GM18526 (cell line): ENCODE results near the gene PTPRR.

ENCODE experiments used
- POLR2A ChIP-seq: IDR thresholded peaks from 3 replicates; pipeline ENCODE4 v1.6.1; 2011; ENCODE audit not compliant: insufficient read length; ENCODE audit errors: extremely low read depth

PTPRR gene

GRCh38 chr12:70645494-70646317, 274.8 kb downstream of the PTPRR start:
- TF ChIP-seq POLR2A, result no peak

- no peak for TF ChIP-seq POLR2A
These were observed 275.7 kb downstream of the PTPRR start for GRCh38 chr12:70644861-70645260.

- TF ChIP-seq POLR2A, result no peak
These were observed 276.6 kb downstream of the PTPRR start for GRCh38 chr12:70643939-70644338.

- no peak for TF ChIP-seq POLR2A
These were observed 278.8 kb downstream of the PTPRR start for GRCh38 chr12:70641691-70642090.

GRCh38 chr12:70640901-70641300, 279.6 kb downstream of the PTPRR start:
- TF ChIP-seq POLR2A, result no peak

- no peak for TF ChIP-seq POLR2A
These were observed 281.0 kb downstream of the PTPRR start for GRCh38 chr12:70639535-70639934.

GRCh38 chr12:70638639-70639360, 281.7 kb downstream of the PTPRR start:
- no peak for TF ChIP-seq POLR2A

- TF ChIP-seq POLR2A, result no peak
These were observed 283.0 kb downstream of the PTPRR start, which contains the start of gene PTPRB for GRCh38 chr12:70637303-70638085. Gene PTPRB (minus strand): TSS chr12:70637429. CDS start chr12:70637395, 34 bp downstream.

- TF ChIP-seq POLR2A, result no peak
These were observed 284.8 kb downstream of the PTPRR start for GRCh38 chr12:70635755-70636154.

- no peak for TF ChIP-seq POLR2A
These were observed 291.6 kb downstream of the PTPRR start for GRCh38 chr12:70628701-70629480.

- TF ChIP-seq POLR2A, result no peak
These were observed 292.9 kb downstream of the PTPRR start for GRCh38 chr12:70627677-70628076.

- TF ChIP-seq POLR2A, result no peak
These were observed 294.4 kb downstream of the PTPRR start for GRCh38 chr12:70626180-70626579.

- no peak for TF ChIP-seq POLR2A
These were observed 300.9 kb downstream of the PTPRR start for GRCh38 chr12:70619471-70620152.

GRCh38 chr12:70618371-70618770, 302.2 kb downstream of the PTPRR start:
- no peak for TF ChIP-seq POLR2A
